Hair follicle dermal papilla cell (primary cell): ENCODE measurements around the gene CERS4. TPM values are rescaled to one million over a fixed set of nuclear protein-coding genes. Genes with fewer than 3 reads are reported as not detected.

Source experiments
- total RNA-seq: library from RNA; depleted of rRNA; stranded (reverse); fragments of >200 nt; gene quantifications from 2 replicates; pipeline ENCODE4 v1.2.3, GENCODE V29; 2012

Gene CERS4
- 1.8 and 1.9 TPM in 2 replicates for total RNA-seq

GRCh38 chr19:8208922-8209461 lies at the start of gene CERS4:
TSS of gene CERS4 (plus strand) at chr19:8209370. CDS start at chr19:8251077, 41,707 bp downstream.

DNA sequence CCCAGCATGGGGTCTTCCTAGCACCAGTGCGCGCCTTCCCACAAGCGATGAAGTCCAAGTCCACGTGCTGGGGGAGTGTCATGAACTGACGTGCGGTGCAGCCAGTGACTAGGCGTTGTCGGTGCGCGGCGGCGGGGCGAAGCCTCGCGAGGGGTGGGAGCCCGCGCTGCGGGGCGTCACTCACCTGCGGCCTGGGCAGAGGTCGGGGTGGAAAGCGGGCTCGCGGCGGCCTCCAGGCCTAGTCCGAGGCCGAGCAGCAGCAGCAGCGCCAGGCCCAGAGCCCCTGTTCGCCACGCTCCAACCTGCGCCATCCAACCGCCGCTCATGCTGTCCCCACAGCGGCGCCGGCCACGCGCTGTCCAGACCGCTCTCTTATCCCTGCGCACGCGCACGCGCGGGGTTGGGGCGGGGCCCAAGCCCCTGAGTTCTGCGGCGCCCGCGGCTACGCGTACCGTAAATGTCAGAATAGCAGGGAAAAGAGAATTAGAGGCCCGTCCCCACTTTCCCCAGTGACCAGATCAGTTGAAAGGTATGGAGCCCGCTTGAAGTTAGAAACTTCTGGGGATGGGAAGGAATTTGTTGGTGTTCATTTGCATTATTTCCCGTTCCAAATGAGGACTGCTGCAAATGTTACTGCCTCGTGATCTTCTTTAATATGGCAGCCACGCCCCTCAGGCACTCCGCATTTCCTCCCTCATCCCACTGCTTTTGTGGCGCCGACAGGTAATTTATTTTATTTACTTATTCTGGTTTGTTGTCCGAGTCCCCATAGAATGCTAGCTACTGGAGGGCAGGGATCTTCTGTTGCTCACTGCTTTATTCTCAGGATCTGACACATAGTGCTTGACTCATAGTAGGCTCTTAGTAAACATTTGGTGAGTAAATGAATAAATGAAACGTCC lies 99.0 kb downstream of the CERS4 start, which contains the start of gene CD320:
CD320 (minus strand) TSS at position 394 of the 902 bp plus-strand sequence; CDS start at position 326, 68 bp downstream.

Other genes with a start within 250 kb of the CERS4 start
- gene ELAVL1, start 203.7 kb upstream of the CERS4 start, total RNA-seq, result 33.3 and 37.8 TPM in 2 replicates
- not detected in 2 replicates for gene CCL25, start 156.6 kb upstream of the CERS4 start, total RNA-seq
- gene FBN3, start 59.8 kb upstream of the CERS4 start, total RNA-seq, result not detected in 2 replicates
- gene CD320, start 99.0 kb downstream of the CERS4 start, total RNA-seq, result 18.2 and 24.7 TPM in 2 replicates
- 5.7 and 20.6 TPM in 2 replicates for gene NDUFA7, start 112.0 kb downstream of the CERS4 start, total RNA-seq
- gene RPS28, start 112.1 kb downstream of the CERS4 start, total RNA-seq, result 66.5 and 96.5 TPM in 2 replicates
- gene KANK3, start 133.9 kb downstream of the CERS4 start, total RNA-seq, result 0.16 and 0.61 TPM in 2 replicates
- gene ANGPTL4, start 154.8 kb downstream of the CERS4 start, total RNA-seq, result 1.2 and 4.4 TPM in 2 replicates
- gene RAB11B, start 181.0 kb downstream of the CERS4 start, total RNA-seq, result 23.3 and 26.8 TPM in 2 replicates
- gene MARCHF2, start 203.9 kb downstream of the CERS4 start, total RNA-seq, result 82.6 and 90.2 TPM in 2 replicates
- 36.7 and 37.2 TPM in 2 replicates for gene HNRNPM, start 235.6 kb downstream of the CERS4 start, total RNA-seq